Testis (tissue), 3 donors: Measurements from ENCODE around the gene BAIAP2L1. TPM values are rescaled to one million over a fixed set of nuclear protein-coding genes. Genes with fewer than 3 reads are reported as not detected.

Experiments used
- DNase-seq: peaks from one replicate; pipeline ENCODE4 v3.0.0-alpha.2; 2019
- H3K27ac ChIP-seq, 2 donors: fragments of 200-600 bp; sonication (generic); one replicate each; pipeline ENCODE4 v1.5.1; 2019
- H3K27me3 ChIP-seq: fragments of 200-600 bp; sonication (generic); one replicate; pipeline ENCODE4 v1.5.1; 2019
- H3K36me3 ChIP-seq: fragments of 200-600 bp; sonication (generic); one replicate; pipeline ENCODE4 v1.5.1; 2017; ENCODE audit warnings: low read depth; ENCODE audit errors: missing control alignments
- H3K4me1 ChIP-seq: fragments of 200-600 bp; sonication (generic); one replicate; pipeline ENCODE4 v1.5.1; 2019
- H3K4me3 ChIP-seq, 2 donors: fragments of 200-600 bp; sonication (generic); one replicate each; pipeline ENCODE4 v1.5.1; 2017 to 2019
- H3K9me3 ChIP-seq: fragments of 200-600 bp; sonication (generic); one replicate; pipeline ENCODE4 v1.5.1; 2017
- CTCF ChIP-seq, 3 experiments: fragments of 450-650 bp in 2 of 3; fragments of 200-600 bp in 1 of 3; sonication (generic) in 1 of 3; IDR thresholded peaks; one replicate each; pipeline ENCODE4 v1.5.1; 2016 to 2019; ENCODE audit warnings: antibody characterized with exemption in 3 of 3, mild to moderate bottlenecking in 2 of 3, moderate library complexity in 1 of 3
- POLR2A ChIP-seq: fragments of 450-650 bp; IDR thresholded peaks from one replicate; pipeline ENCODE4 v1.6.1; 2017; ENCODE audit warnings: antibody characterized with exemption, mild to moderate bottlenecking, moderate library complexity
- WGBS, 2 donors: methylation state at CpG; one replicate each; pipeline ENCODE4 v1.1.5; 2018; 5-methylcytosine and 5-hydroxymethylcytosine counted together
- intact Hi-C: fragments of 100-400 bp; cut with DNase I; formaldehyde crosslinking; loops from one replicate; pipeline ENCODE4 v1.15.1; 2023; ENCODE audit warnings: low total_unique reads
- polyA plus RNA-seq: library from polyadenylated mRNA; stranded (reverse); fragments of 350-450 nt; fragmentation: Illumina TruSeq; extraction: RNeasy Lipid Tissue Mini Kit (QIAGEN cat#74804); gene quantifications from one replicate; pipeline ENCODE4 v1.2.3, GENCODE V29; 2014; ENCODE audit warnings: low read depth, low replicate concordance; ENCODE audit not compliant: insufficient read depth
- total RNA-seq, 2 donors: library from RNA; depleted of rRNA; stranded (reverse); fragments of >200 nt; gene quantifications; one replicate each; pipeline ENCODE4 v1.2.3, GENCODE V29; 2016

Gene BAIAP2L1
- total and polyA plus RNA-seq, 3 donors from 2014 or later = 16.8 to 24.2 (median 23.5) TPM

GRCh38 chr7:98399462-98399861, 1.4 kb downstream of the BAIAP2L1 start:
- WGBS, 2 donors = 27 to 38% methylated on average over 7 of the region's 7 CpGs
- intact Hi-C loops = no loop called here
- no peak for DNase-seq
- Histone ChIP-seq H3K9me3 (no peaks in the 10 kb centered on the region), H3K4me1 (no peaks in the 10 kb centered on the region), H3K36me3 (no peaks in the 10 kb centered on the region), H3K27me3 (no peaks in the 10 kb centered on the region), H3K4me3 (no peak overlapping the region), H3K27ac (no peak overlapping the region)
- no peak for TF ChIP-seq CTCF (IDR thresholded peaks at IDR 0.05)
- TF ChIP-seq POLR2A = no peak

- no peak for DNase-seq
These were observed 2.1 kb downstream of the BAIAP2L1 start for GRCh38 chr7:98398567-98399372.

GRCh38 chr7:98396768-98397167, 4.1 kb downstream of the BAIAP2L1 start:
- no peak overlapping the region for H3K4me3 ChIP-seq
- H3K27me3 ChIP-seq = no peaks in the 10 kb centered on the region
- H3K36me3 ChIP-seq = no peaks in the 10 kb centered on the region
- TF ChIP-seq POLR2A = no peak
- no peak for TF ChIP-seq CTCF (IDR thresholded peaks at IDR 0.05)
- intact Hi-C loops = no loop called here
- H3K4me1 ChIP-seq = no peaks in the 10 kb centered on the region
- H3K27ac ChIP-seq = no peak overlapping the region
- no peak for DNase-seq
- H3K9me3 ChIP-seq = no peaks in the 10 kb centered on the region
- WGBS, 2 donors = 96 to 100% methylated on average over 2 of the region's 2 CpGs

More at GRCh38 chr7:98398567-98399372, 2.1 kb downstream of the BAIAP2L1 start:
- H3K27me3 ChIP-seq = no peaks in the 10 kb centered on the region
- 63 to 77% methylated on average over 20 of the region's 20 CpGs for WGBS, 2 donors
- H3K4me1 ChIP-seq = no peaks in the 10 kb centered on the region
- no peaks in the 10 kb centered on the region for H3K36me3 ChIP-seq
- TF ChIP-seq POLR2A = no peak
- TF ChIP-seq CTCF (IDR thresholded peaks at IDR 0.05) = no peak
- intact Hi-C loops = no loop called here
- no peaks in the 10 kb centered on the region for H3K9me3 ChIP-seq
- no peak overlapping the region for H3K4me3 ChIP-seq
- no peak overlapping the region for H3K27ac ChIP-seq

- H3K4me1 ChIP-seq = no peaks in the 10 kb centered on the region
- 91 to 94% methylated on average over 3 of the region's 3 CpGs for WGBS, 2 donors
- TF ChIP-seq CTCF (IDR thresholded peaks at IDR 0.05) (no peak), POLR2A (no peak)
- H3K36me3 ChIP-seq = no peaks in the 10 kb centered on the region
- H3K9me3 ChIP-seq = no peaks in the 10 kb centered on the region
- H3K27me3 ChIP-seq = no peaks in the 10 kb centered on the region
- H3K4me3 ChIP-seq = no peak overlapping the region
- intact Hi-C loops = no loop called here
- no peak for DNase-seq
- H3K27ac ChIP-seq = no peak overlapping the region
These were observed 4.9 kb downstream of the BAIAP2L1 start for GRCh38 chr7:98395951-98396350.

- WGBS, 2 donors = 96 to 97% methylated on average over 4 of the region's 4 CpGs
- H3K36me3 ChIP-seq = no peaks in the 10 kb centered on the region
- intact Hi-C loops = no loop called here
- no peak overlapping the region for H3K27ac ChIP-seq
- H3K27me3 ChIP-seq = no peaks in the 10 kb centered on the region
- H3K4me1 ChIP-seq = no peaks in the 10 kb centered on the region
- TF ChIP-seq CTCF (IDR thresholded peaks at IDR 0.05) = no peak
- no peaks in the 10 kb centered on the region for H3K9me3 ChIP-seq
- H3K4me3 ChIP-seq = no peak overlapping the region
- DNase-seq = no peak
These were observed 5.4 kb downstream of the BAIAP2L1 start for GRCh38 chr7:98395481-98395880.
